HEK293T (cell line): Measurements from ENCODE around the gene GRIK2.

ENCODE experiments used
- FOXA1 ChIP-seq: fragments of 450-650 bp; IDR thresholded peaks from 2 replicates; pipeline ENCODE4 v1.6.1; 2016; ENCODE audit warnings: mild to moderate bottlenecking
- LEF1 ChIP-seq: fragments of 450-650 bp; IDR thresholded peaks from 2 replicates; pipeline ENCODE4 v1.6.1; 2017; ENCODE audit warnings: mild to moderate bottlenecking, borderline replicate concordance
- NFRKB ChIP-seq: fragments of 450-650 bp; IDR thresholded peaks from 2 replicates; pipeline ENCODE4 v1.6.1; 2016; ENCODE audit warnings: mild to moderate bottlenecking, moderate library complexity
- SP1 ChIP-seq: fragments of 450-650 bp; IDR thresholded peaks from 2 replicates; pipeline ENCODE4 v1.6.1; 2017
- ZNF384 ChIP-seq: fragments of 450-650 bp; IDR thresholded peaks from 2 replicates; pipeline ENCODE4 v1.6.1; 2016

GRCh38 chr6:101683884-101684283, 290.4 kb downstream of the GRIK2 start:
- TF ChIP-seq LEF1, result no peak
- no peak for TF ChIP-seq NFRKB
- TF ChIP-seq SP1, result no peak
- TF ChIP-seq FOXA1, result no peak
- no peak for TF ChIP-seq ZNF384
